Progenitor cell of endocrine pancreas (in vitro differentiated cells): ENCODE results near the gene MUL1. TPM values are rescaled to one million over a fixed set of nuclear protein-coding genes. Genes with fewer than 3 reads are reported as not detected.

Source experiments
- DNase-seq: peaks from one replicate; pipeline ENCODE4 v3.0.0; 2021; ENCODE audit warnings: low spot score; ENCODE audit not compliant: unreplicated experiment
- H3K27ac Mint-ChIP-seq: 2 replicates; pipeline ENCODE4 v1.8.0; 2021; ENCODE audit warnings: mild to moderate bottlenecking, moderate library complexity, mixed read lengths
- H3K27me3 Mint-ChIP-seq: 2 replicates; pipeline ENCODE4 v1.8.0; 2021; ENCODE audit warnings: mixed read lengths
- H3K36me3 Mint-ChIP-seq: 2 replicates; pipeline ENCODE4 v1.8.0; 2022; ENCODE audit warnings: mixed read lengths; ENCODE audit not compliant: insufficient read depth
- H3K4me1 Mint-ChIP-seq: 2 replicates; pipeline ENCODE4 v1.8.0; 2021; ENCODE audit warnings: low read depth, mixed read lengths
- H3K4me3 Mint-ChIP-seq: 2 replicates; pipeline ENCODE4 v1.8.0; 2021; ENCODE audit warnings: low read depth, mild to moderate bottlenecking, moderate library complexity, mixed read lengths
- H3K9me3 Mint-ChIP-seq: 2 replicates; pipeline ENCODE4 v1.8.0; 2021; ENCODE audit warnings: low read depth, mixed read lengths
- total RNA-seq: library from RNA; stranded (reverse); gene quantifications from 2 replicates; pipeline ENCODE4 v1.2.1, GENCODE V29; 2021
- TF ChIP-seq, protein P1 (sequence below): fragments of 200-600 bp; sonication (generic); IDR thresholded peaks from one replicate; pipeline ENCODE4 v1.5.0; 2021; ENCODE audit warnings: antibody characterized with exemption, mild to moderate bottlenecking; ENCODE audit not compliant: unreplicated experiment

The MUL1 gene
- total RNA-seq, 1 donor from 2014 or later = 25.1 TPM

DNA sequence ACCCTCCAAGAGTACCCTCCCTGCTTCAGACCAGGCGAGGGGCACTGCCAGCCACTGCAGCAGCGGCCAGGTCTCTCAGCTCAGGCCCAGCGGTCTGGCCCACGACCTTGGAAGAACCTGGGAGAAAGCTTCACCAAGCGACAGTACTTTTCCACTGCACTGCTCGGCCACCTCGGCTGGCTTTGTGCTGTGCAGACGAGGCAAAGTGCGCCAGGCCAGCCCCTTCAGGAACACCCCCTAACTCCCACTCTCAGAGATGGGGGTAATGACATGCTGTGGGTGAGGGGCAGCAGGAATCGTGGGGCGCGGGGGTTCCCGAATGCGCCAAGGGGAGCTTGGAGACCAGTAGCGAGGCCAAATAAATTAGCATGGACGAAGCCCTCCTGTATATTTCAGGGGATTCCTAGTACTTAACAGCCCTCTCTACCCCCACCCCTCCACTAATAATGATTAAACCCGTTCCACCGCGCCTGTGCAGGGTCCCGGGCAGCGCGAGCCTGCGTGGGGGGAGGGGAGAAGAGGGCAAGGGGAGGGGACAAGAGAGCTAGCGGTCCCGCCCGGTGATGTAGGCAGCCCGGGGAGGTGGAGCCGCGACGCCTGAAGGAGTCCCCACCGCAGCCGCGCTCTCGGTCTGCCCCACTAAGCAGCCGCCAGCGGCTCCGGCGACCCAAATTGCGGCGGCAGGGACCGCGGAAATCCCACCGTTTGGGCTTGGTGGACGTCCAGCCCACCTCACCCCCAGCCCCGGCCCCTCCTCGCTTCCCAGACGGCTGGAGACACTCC, 44.2 kb upstream of the MUL1 start, which contains the start of gene FAM43B:
TSS of gene FAM43B (plus strand) at position 629 of the 783 bp plus-strand sequence. CDS start 401 bp downstream, outside the sequence.
- Mint-ChIP-seq H3K4me3 (peak within 1 kb of the TSS; percentile 72), H3K36me3 (no peaks in the 10 kb centered on the region), H3K27ac (no peak within 1 kb of the TSS), H3K27me3 (peaks cover 32% of the 10 kb centered on the region), H3K4me1 (peaks cover 7% of the 10 kb centered on the region), H3K9me3 (no peaks in the 10 kb centered on the region)
- DNase-seq = peak; percentile 49
- TF ChIP-seq, protein P1, sequence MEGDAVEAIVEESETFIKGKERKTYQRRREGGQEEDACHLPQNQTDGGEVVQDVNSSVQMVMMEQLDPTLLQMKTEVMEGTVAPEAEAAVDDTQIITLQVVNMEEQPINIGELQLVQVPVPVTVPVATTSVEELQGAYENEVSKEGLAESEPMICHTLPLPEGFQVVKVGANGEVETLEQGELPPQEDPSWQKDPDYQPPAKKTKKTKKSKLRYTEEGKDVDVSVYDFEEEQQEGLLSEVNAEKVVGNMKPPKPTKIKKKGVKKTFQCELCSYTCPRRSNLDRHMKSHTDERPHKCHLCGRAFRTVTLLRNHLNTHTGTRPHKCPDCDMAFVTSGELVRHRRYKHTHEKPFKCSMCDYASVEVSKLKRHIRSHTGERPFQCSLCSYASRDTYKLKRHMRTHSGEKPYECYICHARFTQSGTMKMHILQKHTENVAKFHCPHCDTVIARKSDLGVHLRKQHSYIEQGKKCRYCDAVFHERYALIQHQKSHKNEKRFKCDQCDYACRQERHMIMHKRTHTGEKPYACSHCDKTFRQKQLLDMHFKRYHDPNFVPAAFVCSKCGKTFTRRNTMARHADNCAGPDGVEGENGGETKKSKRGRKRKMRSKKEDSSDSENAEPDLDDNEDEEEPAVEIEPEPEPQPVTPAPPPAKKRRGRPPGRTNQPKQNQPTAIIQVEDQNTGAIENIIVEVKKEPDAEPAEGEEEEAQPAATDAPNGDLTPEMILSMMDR = no peak

DNA sequence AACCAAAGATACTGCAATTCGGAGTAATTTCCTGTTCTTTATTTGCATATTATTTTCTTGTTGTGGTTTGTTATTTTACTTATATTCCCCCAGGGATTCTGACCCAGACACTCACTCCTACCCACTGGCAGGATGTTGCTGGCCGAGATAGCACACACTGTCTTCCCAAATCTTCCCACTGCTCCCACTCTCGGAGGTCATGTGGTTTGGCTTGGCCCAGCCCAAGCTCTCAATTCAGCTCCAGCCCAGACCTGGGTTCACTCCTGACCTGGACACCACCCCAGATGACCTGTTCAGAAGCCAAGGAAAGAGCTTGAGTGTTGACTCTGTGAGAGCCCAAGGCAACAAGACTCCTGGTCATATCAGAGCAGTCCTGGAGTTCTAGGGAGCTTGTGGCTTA, 43.2 kb upstream of the MUL1 start:
- DNase-seq = no peak
- Mint-ChIP-seq H3K27ac (no peak overlapping the region), H3K27me3 (peaks cover 39% of the 10 kb centered on the region), H3K9me3 (no peaks in the 10 kb centered on the region), H3K36me3 (no peaks in the 10 kb centered on the region), H3K4me3 (no peak overlapping the region), H3K4me1 (peaks cover 7% of the 10 kb centered on the region)
- TF ChIP-seq, protein P1 = no peak

DNA sequence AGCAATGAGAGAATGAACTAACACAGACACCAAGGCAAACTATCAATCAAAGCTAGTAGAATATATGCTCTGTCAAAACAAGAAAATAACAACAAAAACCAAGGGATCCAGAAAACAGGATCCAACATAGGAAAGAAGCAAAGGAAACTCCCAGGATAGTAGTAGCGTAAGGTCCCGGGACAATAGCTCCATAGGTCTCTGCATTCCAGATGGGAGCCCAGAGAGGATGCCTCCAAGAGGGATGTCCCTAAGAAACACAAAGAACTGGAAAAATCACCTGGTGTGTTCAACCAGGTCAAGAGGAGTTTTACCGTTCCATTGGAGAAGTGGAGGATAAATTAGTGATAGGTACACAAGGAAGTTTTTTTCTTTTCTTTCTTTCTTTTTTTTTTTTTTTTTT, 38.7 kb upstream of the MUL1 start:
- peaks cover 69% of the 10 kb centered on the region for H3K27me3 Mint-ChIP-seq
- H3K36me3 Mint-ChIP-seq = no peaks in the 10 kb centered on the region
- no peaks in the 10 kb centered on the region for H3K4me1 Mint-ChIP-seq
- no peak overlapping the region for H3K27ac Mint-ChIP-seq
- no peak for DNase-seq
- no peaks in the 10 kb centered on the region for H3K9me3 Mint-ChIP-seq
- TF ChIP-seq, protein P1 = no peak
- H3K4me3 Mint-ChIP-seq = no peak overlapping the region

DNA sequence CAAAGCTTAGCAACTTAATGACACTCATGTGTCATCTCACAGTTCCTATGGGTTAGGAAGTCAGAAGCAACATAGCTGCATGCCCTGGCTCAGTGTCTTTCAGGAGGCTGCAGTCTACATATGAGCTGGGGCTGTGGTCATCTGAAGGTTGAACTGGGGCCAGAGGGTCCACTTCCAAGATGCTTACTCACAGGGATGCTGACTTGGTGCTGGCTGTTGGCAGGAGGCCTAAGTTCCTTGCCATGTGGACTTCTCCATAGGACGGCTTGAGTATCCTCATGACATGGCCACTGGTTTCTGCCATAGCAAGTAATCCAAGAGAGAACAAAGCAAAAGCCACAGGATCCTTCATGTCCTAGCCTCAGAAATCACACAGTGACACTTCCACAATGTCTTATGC, 32.3 kb upstream of the MUL1 start:
- Mint-ChIP-seq H3K36me3 (no peaks in the 10 kb centered on the region), H3K27me3 (peaks cover 72% of the 10 kb centered on the region)

DNA sequence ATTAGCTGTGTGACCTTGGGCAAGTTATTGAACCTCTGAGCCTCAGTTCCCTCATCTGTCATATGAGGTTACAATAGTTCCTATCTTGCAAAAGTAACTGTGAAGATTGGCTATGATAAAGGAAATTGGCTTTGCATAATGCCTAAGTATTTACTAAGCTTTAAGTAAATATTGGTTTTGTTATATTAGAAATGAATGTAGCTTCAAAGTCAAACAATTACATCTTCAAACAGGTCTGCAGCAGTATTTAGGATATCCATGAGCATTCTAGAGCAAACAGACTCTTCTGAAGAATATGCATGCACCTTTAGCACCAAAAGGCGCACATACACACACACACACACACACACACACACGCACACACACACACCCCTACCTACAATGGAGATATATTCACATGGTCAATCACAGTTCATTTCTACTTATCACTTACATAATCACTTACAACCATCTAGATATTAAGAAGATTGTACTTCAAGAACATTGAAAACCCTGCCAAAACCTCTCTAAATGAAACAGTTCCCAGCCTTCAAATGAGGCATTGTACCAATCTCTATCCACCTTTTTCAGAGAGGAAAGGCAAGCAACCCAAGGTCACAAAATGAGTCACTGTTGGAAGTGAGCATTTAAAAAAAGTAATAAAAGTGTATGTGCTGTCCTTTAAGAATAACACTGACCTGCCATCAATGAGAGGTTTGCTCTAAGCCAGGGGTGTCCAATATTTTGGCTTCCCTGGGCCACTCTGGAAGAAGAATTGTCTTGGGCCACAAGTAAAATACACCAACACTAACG, 31.0 kb upstream of the MUL1 start:
- Mint-ChIP-seq H3K27me3 (peaks cover 71% of the 10 kb centered on the region), H3K4me1 (peaks cover 10% of the 10 kb centered on the region), H3K9me3 (no peaks in the 10 kb centered on the region), H3K27ac (no peak overlapping the region), H3K4me3 (no peak overlapping the region), H3K36me3 (no peaks in the 10 kb centered on the region)
- no peak for DNase-seq
- TF ChIP-seq, protein P1 = no peak

More for the DNA sequence above, 32.3 kb upstream of the MUL1 start:
- H3K4me3 Mint-ChIP-seq = no peak overlapping the region
- no peaks in the 10 kb centered on the region for H3K9me3 Mint-ChIP-seq
- TF ChIP-seq, protein P1 = no peak
- H3K27ac Mint-ChIP-seq = no peak overlapping the region
- DNase-seq = no peak
- H3K4me1 Mint-ChIP-seq = peaks cover 4% of the 10 kb centered on the region
